Measurements from ENCODE around the gene GNAO1.

Gene GNAO1

GRCh38 chr16:56317998-56318826 lies 126.9 kb downstream of the GNAO1 start:
- H3K4me3 ChIP-seq (ENCODE audit: low read depth, low read length): no peak overlapping the region

GRCh38 chr16:56318827-56319140 lies 127.5 kb downstream of the GNAO1 start:
- H3K4me3 ChIP-seq (ENCODE audit: low read depth, low read length): no peak overlapping the region
- no peak for TF ChIP-seq CTCF (IDR thresholded peaks at IDR 0.05; ENCODE audit: low read depth, low read length)

More at GRCh38 chr16:56317998-56318826, 126.9 kb downstream of the GNAO1 start:
- TF ChIP-seq CTCF (IDR thresholded peaks at IDR 0.05; ENCODE audit: low read depth, low read length): peak; percentile 90

GRCh38 chr16:56319376-56319775 lies 128.1 kb downstream of the GNAO1 start:
- no peak for TF ChIP-seq CTCF (IDR thresholded peaks at IDR 0.05; ENCODE audit: low read depth, low read length)
- no peak overlapping the region for H3K4me3 ChIP-seq (ENCODE audit: low read depth, low read length)

GRCh38 chr16:56320056-56320455 lies 128.8 kb downstream of the GNAO1 start:
- no peak for TF ChIP-seq CTCF (IDR thresholded peaks at IDR 0.05; ENCODE audit: low read depth, low read length)
- H3K4me3 ChIP-seq (ENCODE audit: low read depth, low read length): no peak overlapping the region

GRCh38 chr16:56320811-56321558 lies 129.7 kb downstream of the GNAO1 start:
- TF ChIP-seq CTCF (IDR thresholded peaks at IDR 0.05; ENCODE audit: low read depth, low read length): no peak
- H3K4me3 ChIP-seq (ENCODE audit: low read depth, low read length): no peak overlapping the region

GRCh38 chr16:56321571-56321970 lies 130.3 kb downstream of the GNAO1 start:
- no peak for TF ChIP-seq CTCF (IDR thresholded peaks at IDR 0.05; ENCODE audit: low read depth, low read length)
- no peak overlapping the region for H3K4me3 ChIP-seq (ENCODE audit: low read depth, low read length)

- no peak for TF ChIP-seq CTCF (IDR thresholded peaks at IDR 0.05; ENCODE audit: low read depth, low read length)
Observed at GRCh38 chr16:56324406-56324805, 133.1 kb downstream of the GNAO1 start.

More at GRCh38 chr16:56324406-56324805, 133.1 kb downstream of the GNAO1 start:
- no peak overlapping the region for H3K4me3 ChIP-seq (ENCODE audit: low read depth, low read length)
